ENCODE results near the gene CCDC187.

DNA sequence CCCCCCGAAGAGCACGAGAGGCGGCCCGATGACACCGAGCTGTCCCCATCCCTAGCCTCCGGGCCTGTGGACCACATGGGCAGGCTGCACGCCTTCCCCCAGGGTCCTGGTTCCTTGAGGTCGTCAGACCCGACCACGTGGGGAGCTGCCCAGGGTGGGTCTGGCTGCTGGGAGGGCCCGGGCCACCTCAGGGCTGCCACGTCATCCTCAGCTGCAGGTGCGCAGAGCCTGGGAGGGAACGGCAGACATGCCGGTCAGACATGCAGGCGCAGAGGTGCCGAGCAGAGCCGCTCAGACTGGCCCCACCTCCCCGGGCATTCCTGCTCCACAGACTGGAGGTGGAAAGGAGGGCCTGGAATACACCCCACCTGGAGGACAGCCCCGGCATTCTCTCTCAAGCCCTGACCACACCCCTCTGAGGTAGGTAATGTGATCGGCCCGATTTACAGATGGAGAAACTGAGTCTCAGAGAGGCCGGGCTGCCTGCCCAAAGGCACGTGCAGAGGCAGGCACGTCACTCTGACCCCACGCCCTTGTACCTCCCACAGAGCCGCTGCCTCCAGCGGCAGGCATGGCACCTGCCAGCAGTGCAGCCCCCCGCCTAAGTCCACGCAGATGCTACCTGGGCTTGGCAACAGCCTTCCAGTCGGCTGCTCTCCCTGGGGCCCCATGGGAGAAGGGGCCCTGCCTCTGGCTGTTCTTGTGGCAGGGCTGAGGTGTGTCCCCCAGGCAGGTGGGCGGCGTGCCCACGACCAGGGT, 649 bp downstream of the CCDC187 start:
- TF ChIP-seq, protein P1, sequence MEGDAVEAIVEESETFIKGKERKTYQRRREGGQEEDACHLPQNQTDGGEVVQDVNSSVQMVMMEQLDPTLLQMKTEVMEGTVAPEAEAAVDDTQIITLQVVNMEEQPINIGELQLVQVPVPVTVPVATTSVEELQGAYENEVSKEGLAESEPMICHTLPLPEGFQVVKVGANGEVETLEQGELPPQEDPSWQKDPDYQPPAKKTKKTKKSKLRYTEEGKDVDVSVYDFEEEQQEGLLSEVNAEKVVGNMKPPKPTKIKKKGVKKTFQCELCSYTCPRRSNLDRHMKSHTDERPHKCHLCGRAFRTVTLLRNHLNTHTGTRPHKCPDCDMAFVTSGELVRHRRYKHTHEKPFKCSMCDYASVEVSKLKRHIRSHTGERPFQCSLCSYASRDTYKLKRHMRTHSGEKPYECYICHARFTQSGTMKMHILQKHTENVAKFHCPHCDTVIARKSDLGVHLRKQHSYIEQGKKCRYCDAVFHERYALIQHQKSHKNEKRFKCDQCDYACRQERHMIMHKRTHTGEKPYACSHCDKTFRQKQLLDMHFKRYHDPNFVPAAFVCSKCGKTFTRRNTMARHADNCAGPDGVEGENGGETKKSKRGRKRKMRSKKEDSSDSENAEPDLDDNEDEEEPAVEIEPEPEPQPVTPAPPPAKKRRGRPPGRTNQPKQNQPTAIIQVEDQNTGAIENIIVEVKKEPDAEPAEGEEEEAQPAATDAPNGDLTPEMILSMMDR (IDR thresholded peaks at IDR 0.05; ENCODE audit: control extremely low read depth in 1 of 3, insufficient read depth in 1 of 3, low read depth in 1 of 3, low read length in 3 of 3) = no peak
- TF ChIP-seq POLR2A (IDR thresholded peaks at IDR 0.05; ENCODE audit: control extremely low read depth in 1 of 2, low read depth in 2 of 2, low read length in 2 of 2) (no peak), POLR2AphosphoS5 (IDR thresholded peaks at IDR 0.05; ENCODE audit: low read depth, low read length) (no peak)
